ENCODE data around the gene MRPL11. TPM values are rescaled to one million over a fixed set of nuclear protein-coding genes. Genes with fewer than 3 reads are reported as not detected.

Gene MRPL11
- total RNA-seq, 4 donors from 2014 or later: 29.2 to 38.0 (median 32.3) TPM

DNA sequence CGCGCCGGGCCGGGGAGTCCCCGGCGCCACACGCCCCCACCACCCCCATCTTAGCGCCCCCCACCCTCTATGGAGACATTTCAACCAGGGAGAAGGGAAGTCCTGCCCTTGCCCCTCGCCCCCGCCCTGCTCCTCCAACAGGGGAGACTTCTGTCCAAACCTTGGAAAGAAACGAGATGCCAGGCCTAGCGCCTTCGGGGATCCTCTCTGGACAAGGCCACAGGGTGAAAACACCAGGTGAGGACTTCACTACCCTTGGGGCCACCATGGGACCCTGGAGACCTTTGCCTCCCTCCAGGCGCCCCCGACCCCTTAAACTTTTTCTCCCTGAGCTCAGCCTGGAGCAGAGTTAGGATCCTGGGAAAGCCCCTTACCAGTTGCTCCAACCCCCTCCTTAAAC is 29.4 kb downstream of the MRPL11 start:
- no peak for ATAC-seq (ENCODE audit: low FRiP score)
- TF ChIP-seq, protein P1, sequence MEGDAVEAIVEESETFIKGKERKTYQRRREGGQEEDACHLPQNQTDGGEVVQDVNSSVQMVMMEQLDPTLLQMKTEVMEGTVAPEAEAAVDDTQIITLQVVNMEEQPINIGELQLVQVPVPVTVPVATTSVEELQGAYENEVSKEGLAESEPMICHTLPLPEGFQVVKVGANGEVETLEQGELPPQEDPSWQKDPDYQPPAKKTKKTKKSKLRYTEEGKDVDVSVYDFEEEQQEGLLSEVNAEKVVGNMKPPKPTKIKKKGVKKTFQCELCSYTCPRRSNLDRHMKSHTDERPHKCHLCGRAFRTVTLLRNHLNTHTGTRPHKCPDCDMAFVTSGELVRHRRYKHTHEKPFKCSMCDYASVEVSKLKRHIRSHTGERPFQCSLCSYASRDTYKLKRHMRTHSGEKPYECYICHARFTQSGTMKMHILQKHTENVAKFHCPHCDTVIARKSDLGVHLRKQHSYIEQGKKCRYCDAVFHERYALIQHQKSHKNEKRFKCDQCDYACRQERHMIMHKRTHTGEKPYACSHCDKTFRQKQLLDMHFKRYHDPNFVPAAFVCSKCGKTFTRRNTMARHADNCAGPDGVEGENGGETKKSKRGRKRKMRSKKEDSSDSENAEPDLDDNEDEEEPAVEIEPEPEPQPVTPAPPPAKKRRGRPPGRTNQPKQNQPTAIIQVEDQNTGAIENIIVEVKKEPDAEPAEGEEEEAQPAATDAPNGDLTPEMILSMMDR (IDR thresholded peaks at IDR 0.05): no peak
- no peak for DNase-seq (ENCODE audit: low spot score)

DNA sequence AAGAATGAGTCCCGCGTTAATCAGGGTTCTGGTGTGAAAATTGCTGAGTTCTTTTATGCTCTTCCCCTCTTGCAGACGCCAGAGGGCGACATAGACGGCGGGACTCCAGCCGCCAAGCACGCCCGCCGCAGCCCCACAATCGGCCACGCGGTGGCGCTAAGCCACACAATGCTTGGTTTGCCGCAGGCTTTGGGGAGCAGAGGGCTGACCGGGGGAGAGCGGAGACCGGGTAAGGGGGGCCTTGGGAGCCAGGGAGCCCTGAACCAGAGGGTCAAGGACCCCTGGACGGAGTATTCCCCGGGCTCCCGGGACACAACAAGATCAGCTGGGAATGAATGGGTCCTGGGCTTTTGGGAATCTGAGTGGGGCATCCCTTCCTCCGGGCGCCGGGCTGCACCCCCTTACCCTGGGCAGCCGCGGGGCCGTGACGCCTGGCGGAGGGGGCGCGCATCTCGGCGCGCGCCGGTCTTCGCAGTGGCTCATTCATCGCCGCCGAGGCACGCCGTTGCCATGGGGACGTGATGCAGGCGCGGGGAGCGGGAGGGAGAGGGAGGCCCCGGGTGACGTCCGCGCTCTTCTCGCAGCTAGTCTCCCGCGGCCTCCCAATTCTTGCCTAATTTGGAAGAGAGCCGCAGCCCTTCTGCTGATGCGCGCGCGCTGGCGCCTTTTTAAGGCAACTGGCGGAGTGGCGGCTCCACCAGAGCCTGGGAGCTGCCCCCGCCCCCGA is 30.0 kb downstream of the MRPL11 start:
- ATAC-seq (ENCODE audit: low FRiP score) (peak; percentile 89), DNase-seq (ENCODE audit: low spot score) (peak; percentile 99)
- TF ChIP-seq, protein P1 (IDR thresholded peaks at IDR 0.05): peak; percentile 73 to 99 (median 83)

DNA sequence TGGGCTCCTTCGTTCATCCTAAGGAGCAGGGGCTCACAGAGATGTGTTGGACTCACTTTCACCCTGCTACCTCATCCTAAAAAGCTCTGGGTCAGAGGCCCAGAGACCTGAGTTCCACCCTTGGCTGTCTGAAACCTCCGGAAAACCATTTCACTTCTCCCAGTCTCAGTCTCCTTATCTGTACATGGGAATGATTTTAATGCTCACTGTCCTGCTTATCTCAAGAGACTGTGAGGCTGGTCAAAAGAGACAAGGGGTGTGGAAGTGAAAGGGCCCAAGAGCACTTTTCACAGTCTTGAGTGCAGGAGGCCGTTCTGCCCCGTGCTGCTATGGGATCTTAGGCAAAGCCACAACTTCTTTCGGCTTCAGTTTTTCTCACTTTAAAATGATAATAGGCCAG is 31.0 kb downstream of the MRPL11 start:
- no peak for DNase-seq (ENCODE audit: low spot score)
- TF ChIP-seq, protein P1 (IDR thresholded peaks at IDR 0.05): no peak
- no peak for ATAC-seq (ENCODE audit: low FRiP score)

- TF ChIP-seq, protein P1 (IDR thresholded peaks at IDR 0.05): no peak
- DNase-seq (ENCODE audit: low spot score): no peak
- ATAC-seq (ENCODE audit: low FRiP score): no peak
Observed at GRCh38 chr11:66393954-66394353, 44.7 kb downstream of the MRPL11 start.

DNA sequence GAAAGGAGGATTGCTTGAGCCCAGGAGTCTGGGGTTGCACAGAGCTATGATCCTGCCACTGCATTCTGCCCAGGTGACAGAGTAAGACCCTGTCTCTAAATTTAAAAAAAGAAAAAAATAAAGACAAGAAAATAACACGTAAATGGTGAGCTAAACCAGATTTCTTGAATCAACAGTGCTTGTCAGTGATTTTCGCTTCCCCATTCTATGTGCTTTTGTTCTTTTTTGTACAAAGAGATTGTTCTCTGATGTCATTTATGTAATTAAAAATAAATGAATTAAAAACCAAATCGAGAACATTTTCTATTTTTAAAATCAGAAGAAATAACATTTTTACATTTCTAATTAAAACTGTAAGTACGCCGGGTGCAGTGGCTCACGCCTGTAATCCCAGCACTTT is 47.3 kb downstream of the MRPL11 start:
- ATAC-seq (ENCODE audit: low FRiP score) (no peak), DNase-seq (ENCODE audit: low spot score) (no peak)
- TF ChIP-seq, protein P1 (IDR thresholded peaks at IDR 0.05): no peak

- ATAC-seq (ENCODE audit: low FRiP score) (peak; percentile 53), DNase-seq (ENCODE audit: low spot score) (no peak)
- TF ChIP-seq, protein P1 (IDR thresholded peaks at IDR 0.05): no peak
Observed at GRCh38 chr11:66388780-66389386, 49.8 kb downstream of the MRPL11 start.

Data from omental fat pad (tissue), 4 donors.